ENCODE results near the gene RING1.
"Not testable (repeated sequence)": the region's sequence is repeated elsewhere in the genome, so short reads cannot be mapped to it uniquely, and the experiment has no call there.

Gene RING1

DNA sequence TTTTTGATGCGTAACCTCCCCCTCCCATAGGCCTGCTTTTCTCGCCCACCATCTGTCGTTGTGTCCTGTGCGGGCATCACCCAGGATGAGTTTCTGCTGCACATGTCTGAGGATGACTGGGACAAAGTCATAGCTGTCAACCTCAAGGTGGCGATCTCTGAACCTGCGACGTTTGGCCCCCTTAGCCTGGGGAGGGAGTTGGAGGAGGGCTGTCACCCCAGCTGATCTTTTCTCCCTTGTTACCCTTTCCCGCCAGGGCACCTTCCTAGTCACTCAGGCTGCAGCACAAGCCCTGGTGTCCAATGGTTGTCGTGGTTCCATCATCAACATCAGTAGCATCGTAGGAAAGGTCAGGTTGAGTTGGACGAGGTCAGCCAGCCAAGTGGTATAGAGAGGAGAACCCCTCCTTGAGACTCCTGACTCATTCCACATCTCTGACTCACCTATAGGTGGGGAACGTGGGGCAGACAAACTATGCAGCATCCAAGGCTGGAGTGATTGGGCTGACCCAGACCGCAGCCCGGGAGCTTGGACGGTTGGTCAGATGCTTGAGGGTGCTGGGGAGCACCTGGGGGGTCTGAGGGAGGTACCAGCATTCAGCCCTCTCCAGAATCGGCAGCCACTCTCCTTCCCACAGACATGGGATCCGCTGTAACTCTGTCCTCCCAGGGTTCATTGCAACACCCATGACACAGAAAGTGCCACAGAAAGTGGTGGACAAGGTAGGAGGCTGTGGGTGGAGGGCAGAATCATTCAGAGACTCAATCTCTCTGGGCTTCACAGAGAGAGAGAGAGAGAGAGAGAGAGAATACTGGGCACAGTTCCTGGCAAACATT is 2.9 kb upstream of the RING1 start:
- in situ Hi-C loops (cut with MboI; ENCODE audit: low sequenced_read_pairs): no loop called here

DNA sequence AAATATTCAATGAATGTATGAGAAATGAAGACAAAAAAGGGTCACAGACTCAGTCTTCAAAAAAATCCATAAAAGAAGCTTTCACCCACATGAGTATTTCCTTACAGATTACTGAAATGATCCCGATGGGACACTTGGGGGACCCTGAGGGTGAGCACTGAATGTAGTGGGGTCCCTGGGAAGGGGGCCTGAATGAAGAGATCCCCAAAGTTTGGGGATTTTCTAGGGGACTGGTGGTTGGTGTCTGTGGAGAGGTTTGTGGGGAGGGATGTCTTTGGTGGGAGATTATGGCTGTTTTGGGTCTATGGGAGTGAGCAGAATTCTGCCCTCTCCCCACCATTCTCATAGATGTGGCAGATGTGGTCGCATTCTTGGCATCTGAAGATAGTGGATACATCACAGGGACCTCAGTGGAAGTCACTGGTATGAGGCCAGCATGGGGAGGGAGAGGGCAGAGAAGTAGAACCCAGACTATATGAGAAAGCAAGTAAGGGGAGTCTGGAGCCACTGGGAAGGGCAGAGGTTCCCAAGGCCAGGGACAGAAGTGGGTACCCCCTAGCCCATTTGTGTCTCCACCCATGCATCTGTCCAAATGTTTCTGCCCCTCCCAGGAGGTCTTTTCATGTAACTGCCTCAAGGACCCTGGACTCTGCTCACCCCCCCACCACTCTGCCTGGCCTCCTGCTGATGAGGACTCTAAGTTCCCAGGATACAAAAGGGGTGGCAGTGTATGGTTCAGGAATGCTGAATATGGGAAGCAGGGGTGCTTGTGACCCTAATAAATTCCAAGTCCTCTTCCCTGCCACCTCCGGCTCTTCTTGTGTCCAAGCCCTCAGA is 2.1 kb upstream of the RING1 start:
- in situ Hi-C loops (cut with MboI; ENCODE audit: low sequenced_read_pairs): no loop called here

DNA sequence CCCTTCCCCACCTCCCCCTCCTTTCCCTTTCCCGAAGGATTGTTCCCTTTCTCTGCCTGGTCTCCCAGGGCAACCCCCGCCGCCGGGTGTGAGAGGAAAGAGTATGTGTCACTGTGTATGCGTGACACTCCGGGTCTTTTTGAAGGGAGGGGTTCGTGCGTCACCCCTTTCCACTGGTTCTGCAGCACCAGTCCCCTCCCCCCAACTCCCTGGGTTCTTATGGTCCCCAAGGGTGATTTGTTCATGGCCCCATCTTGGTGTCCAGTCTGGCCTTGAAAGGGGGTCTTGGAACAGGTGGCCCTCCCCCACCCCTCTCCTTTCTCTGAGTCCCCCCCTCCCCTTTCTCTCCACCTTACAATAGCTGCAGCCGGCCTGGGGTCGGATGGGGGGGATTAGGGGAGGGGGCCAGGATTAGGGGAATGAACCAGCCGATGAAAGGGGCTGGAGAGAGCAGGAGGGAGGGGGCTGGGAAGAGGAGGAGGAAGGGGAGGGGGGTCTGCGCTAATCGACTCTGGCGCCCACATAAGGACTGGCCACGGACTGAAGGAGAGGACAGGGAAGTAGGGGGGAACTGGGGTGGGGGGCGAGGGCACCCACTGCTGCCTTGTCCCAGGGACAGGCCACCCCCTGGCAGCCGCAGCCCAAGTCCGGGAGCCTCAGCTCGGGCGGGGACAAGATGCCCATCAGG is 1.3 kb upstream of the RING1 start:
- in situ Hi-C loops (cut with MboI; ENCODE audit: low sequenced_read_pairs): no loop called here

DNA sequence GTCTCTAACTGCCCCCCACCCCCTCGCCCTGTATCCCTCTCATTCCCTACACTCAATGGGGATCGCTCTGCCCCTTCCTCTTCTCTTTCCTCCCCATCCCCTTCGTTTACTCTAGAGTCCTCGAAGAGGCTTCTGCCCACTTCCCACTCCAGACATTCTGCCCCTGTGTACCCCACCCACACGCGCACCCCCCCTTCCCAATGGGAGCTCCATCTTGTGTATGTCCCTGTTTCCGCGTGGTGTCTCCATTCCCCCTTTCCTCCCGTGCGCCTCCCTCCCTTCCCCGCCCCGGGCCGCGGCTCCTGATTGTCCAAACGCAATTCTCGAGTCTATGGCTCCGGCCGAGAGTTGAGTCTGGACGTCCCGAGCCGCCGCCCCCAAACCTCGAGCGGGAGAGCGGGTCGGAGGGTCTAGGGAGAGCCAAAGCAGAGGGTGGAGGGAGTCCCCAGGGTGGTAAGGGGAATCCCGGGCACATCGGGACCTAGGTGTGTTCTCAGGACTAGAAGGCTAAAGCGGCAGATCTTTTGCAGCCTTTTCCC is 679 bp upstream of the RING1 start:
- in situ Hi-C loops (cut with MboI; ENCODE audit: low sequenced_read_pairs): no loop called here

DNA sequence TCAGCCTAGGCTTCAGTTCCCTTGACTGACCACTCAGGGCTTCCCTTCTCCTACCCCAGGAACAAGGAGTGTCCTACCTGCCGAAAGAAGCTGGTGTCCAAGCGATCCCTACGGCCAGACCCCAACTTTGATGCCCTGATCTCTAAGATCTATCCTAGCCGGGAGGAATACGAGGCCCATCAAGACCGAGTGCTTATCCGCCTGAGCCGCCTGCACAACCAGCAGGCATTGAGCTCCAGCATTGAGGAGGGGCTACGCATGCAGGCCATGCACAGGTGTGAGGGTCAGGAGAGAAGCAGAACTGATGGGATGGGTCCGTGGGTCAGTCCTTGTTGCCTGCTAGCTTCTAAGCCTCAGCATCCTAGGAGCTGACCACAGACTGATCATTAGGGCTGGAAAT is 1.6 kb downstream of the RING1 start:
- in situ Hi-C loops (cut with MboI; ENCODE audit: low sequenced_read_pairs): no loop called here

DNA sequence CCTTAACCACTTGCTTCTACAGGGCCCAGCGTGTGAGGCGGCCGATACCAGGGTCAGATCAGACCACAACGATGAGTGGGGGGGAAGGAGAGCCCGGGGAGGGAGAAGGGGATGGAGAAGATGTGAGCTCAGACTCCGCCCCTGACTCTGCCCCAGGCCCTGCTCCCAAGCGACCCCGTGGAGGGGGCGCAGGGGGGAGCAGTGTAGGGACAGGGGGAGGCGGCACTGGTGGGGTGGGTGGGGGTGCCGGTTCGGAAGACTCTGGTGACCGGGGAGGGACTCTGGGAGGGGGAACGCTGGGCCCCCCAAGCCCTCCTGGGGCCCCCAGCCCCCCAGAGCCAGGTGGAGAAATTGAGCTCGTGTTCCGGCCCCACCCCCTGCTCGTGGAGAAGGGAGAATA is 2.8 kb downstream of the RING1 start:
- in situ Hi-C loops (cut with MboI; ENCODE audit: low sequenced_read_pairs): no loop called here

DNA sequence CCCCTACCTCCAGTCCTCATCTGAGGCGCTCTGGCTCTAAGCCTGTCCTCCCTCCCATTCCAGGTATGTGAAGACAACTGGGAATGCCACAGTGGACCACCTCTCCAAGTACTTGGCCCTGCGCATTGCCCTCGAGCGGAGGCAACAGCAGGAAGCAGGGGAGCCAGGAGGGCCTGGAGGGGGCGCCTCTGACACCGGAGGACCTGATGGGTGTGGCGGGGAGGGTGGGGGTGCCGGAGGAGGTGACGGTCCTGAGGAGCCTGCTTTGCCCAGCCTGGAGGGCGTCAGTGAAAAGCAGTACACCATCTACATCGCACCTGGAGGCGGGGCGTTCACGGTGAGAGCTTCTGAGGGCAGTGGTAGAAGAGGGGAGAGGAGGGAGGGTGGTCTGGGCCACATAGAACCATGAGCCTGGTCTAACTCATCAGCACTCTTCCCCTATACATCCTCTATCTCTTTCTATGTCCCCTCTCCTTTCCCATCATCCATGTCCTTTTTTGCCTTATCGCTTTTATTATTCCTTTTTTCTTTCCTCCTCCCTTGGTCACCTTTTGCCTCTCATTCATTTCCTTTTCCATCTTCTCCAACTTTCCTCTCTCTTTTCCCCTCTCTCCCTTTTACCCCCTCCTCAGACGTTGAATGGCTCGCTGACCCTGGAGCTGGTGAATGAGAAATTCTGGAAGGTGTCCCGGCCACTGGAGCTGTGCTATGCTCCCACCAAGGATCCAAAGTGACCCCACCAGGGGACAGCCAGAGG is 3.5 kb downstream of the RING1 start:
- in situ Hi-C loops (cut with MboI; ENCODE audit: low sequenced_read_pairs): no loop called here

DNA sequence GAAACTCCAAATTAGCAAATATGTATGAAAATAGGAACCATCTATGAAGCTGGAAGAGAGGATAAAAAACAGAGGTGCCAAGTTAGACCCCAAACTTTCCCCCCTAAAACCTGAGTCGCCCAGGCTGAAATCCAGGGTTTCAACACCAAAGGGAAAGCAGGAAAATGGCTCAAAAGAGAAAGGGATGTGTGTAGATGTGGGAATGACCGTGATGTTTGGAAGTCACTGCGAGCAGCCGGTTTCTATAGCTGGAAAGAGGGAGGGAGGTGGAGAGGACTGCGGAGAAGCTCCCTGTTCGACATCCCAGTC is 4.5 kb downstream of the RING1 start:
- in situ Hi-C loops (cut with MboI; ENCODE audit: low sequenced_read_pairs): no loop called here

DNA sequence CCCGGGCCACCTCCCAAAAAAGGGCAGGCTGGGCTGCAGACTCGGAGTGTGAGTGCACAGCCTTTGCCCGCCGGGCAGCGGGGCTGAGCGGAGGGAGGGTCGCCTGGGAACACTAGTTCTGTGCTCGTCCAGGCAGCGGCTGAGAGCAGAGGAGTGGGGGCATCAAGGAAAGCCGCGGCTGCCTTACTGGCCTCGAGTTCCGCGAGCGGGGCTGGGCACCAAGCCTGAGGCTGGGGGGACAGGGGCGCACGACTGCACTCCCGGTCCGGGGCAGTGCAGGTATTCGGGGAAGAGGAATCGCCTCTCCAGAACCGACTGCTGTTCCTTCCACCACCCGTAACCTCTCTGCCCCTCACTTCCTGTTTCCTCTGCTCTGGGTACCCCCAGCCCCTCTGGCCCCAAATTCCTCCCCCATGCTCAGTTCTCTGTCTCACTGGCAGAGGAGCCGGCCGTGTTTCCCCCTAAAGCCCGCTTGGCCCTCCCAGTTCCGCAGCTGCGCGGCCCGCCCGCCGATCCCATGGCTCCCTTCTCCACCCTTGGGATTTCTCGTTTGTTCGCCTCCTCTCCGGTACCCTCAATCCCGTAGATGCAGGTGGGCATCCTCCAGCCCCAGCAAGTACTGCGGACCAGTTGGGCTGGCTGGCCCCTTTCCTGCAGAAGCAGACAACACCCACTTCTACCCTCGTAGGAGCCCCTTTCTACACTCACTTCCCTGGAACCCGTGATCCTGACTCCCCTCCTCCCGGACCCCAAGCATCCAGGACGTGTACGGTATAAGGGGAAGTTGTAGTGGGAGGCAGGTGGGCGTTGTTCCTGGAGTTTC is 5.1 kb downstream of the RING1 start:
- in situ Hi-C loops (cut with MboI; ENCODE audit: low sequenced_read_pairs): no loop called here

DNA sequence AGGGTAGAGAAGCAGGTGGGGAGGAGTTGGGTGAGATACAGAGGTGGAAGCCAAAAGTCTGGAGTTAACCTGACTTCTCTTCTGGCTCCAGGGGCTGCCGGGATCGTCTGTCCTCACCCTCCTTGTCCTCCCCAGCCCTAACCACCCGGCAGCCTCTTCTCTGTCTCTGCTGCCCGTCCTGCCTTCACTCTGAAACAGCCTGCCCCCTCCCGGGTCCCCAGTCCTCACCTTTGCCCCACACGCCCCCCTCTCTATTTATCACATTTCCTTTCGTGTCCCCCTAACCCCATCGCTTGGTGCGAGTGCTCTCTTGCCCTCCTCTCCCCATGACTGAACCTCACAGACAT is 5.7 kb downstream of the RING1 start:
- in situ Hi-C loops (cut with MboI; ENCODE audit: low sequenced_read_pairs): no loop called here

DNA sequence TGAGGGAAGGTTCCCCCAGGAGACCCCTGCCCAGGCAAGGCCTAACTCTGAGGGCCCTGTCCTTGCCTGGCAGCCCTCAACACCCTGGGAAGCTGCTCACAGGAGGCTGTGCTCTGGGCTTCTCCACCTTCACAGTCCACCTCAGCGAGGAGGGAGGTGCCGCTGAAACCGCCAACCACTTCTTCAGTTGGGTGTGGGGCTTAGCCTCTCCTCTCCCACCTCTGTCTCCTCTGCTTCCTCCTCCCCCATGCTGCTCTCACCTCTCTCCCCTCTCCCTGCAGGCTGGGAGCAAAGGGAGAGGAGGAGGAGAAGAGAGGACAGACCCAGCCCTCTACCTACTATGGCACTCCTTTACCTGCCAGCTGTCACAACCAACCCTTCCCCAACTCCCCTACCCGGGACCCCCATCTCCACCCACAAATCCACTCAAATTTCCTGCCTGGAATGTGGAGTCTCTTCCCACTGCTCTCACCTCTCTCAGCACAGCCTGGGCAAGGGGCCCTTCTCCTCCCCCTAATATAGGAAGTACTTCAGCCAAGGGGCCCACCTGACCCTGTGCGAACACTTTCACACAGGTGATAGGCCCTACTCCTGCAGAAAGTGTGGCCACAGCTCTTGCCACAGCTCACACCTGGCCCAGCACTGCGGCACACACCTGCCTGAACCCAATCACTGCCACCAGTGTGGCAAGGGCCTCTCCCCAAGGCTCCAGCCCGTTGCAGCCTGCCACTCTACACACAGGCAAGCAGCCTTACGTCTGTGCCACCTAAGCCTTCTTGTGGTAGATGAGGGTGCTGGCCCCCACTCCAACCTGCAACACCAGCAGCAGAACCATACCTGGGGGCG is 7.2 kb downstream of the RING1 start:
- in situ Hi-C loops (cut with MboI; ENCODE audit: low sequenced_read_pairs): no loop called here

DNA sequence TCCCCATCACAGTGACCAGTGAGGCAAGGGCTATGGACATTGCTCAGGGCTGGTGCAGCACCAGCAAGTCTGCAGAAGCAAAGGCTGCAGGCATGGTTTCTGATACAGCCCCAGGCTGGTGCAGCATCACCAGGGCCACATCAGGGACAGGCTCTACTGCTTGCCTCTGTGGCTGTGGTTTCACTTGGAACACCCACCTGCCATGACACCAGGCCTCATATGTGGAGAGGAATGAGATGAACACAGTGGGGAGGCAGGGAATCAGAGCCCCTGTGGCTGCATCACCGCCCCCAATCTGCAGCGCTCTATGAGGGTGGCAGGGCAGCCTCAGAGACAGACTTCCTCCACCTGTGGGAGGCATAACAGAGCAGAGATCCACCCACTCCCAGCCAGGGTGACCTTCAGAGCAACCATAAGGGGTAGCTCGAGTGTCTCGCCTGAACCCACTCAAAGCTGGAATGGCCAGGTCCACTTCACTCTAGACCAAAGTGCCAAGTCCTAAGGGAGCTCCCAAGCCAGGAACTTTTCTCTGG is 7.9 kb downstream of the RING1 start:
- in situ Hi-C loops (cut with MboI; ENCODE audit: low sequenced_read_pairs): no loop called here

DNA sequence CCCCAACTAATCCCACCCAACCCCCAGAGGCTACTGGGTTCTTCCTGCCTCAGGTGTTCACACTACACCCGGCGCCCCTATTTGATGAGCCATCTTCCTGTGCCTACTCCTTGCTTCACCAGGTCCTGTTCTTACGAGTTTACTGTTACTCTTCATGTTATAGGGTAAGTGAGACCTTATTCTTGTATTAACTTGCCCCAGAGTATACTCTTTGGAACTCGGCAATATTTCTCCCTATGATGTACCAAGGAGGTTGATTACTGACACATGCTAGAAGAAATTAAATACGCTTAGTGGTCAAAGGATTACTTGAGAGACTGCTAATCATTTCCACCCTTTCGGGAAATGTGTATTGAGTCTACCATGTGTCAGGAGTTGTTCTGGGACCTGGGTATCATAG is 8.9 kb downstream of the RING1 start:
- in situ Hi-C loops (cut with MboI; ENCODE audit: low sequenced_read_pairs): no loop called here

DNA sequence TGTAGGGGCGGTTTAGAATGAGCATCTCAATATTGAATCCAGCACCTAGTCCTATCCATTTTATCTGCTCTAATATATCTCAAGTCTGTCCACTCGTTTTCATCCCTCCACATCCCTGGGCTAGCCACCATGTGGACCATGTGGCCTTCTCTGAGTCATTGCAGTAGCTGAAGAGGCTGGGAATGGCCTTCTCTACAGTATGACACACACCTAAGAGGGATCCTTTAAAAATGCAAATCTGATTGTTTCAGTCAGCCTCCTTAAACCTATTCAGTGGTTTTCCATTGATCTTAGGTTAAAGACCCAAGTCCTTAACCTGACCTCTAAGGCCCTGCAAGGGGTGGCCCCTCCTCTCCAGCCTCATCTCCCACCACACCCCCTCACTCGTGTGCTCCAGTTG is 9.4 kb downstream of the RING1 start:
- in situ Hi-C loops (cut with MboI; ENCODE audit: low sequenced_read_pairs): no loop called here

DNA sequence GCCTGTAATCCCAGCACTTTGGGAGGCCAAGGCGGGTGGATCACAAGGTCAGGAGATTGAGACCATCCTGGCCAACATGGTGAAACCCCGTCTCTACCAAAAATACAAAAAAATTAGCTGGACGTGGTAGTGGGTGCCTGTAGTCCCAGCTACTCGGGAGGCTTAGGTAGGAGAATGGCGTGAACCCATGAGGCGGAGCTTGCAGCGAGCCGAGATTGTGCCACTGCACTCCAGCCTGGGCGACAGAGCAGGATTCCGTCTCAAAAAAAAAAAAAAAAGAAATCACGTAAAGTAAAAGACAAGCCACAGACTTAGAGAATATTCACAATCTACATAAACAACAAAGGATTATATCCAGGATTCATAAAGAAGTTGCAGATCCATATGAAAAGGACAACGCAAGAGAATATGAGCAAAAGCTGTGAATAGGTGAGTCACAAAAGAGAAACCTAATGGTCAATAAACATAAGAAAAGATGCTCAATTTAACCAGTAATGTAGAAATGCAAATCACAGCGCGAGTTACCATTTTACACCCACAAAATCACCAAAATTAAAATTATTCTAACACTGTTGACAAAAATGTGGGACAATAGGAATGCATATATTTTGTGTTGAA is 18.3 kb downstream of the RING1 start:
- in situ Hi-C loops (cut with MboI; ENCODE audit: low sequenced_read_pairs): not testable (repeated sequence)

DNA sequence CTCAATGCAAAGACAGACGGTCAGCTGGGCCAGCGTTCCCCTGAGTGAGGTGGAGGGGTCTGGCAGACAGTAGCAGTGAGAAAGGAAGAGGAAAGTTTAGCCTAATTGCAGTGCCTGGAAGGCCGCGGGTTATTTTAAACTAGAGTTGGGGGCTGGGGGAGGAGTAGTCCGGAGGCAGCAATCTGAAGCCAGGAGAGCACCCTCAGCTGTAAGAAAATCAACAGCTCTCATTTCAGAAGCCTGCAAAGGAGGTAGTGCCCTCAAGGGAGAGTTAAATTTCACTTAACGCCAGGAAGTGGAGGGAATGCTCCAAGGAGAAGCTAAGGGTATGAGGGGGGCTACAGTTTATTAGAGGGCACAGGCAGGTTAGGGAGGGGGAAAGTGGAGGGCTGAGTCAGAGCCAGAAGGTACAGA is 26.9 kb downstream of the RING1 start:
- in situ Hi-C loops (cut with MboI; ENCODE audit: low sequenced_read_pairs): no loop called here

DNA sequence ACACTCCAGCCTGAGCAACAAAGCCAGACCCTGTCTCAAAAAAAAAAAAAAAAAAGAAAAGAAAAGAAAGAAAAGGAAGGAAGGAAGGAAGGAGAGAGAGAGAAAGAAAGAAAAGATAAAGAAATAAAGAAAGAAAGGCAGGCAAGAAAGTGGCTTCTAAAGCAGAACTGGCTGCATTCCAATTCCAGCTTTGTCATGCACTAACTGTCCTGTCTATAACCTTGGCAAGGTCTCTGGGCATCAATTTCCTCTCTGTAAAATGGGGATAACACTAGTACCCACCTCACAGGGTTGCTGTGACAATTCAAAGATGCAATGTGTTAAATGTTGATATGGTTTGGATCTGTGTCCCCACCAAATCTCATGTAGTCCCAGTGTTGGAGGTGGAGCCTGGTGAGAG is 28.0 kb downstream of the RING1 start:
- in situ Hi-C loops (cut with MboI; ENCODE audit: low sequenced_read_pairs): no loop called here

DNA sequence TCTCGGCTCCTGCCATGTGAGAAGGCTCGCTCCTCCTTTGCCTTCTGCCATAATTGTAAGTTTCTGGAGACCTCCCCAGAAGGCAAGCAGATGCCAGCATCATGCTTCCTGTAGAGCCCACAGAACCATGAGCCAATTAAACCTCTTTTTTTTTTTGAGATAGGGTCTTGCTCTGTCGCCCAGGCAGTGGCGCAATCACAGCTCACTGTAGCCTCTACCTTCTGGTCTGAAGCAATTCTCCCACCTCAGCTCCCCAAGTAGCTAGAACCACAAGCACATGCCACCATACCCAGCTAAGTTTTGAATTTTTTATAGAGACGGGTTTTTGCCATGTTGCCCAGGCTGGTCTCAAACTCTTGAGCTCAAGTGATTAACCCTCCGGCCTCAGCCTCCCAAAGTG is 28.6 kb downstream of the RING1 start:
- in situ Hi-C loops (cut with MboI; ENCODE audit: low sequenced_read_pairs): no loop called here

DNA sequence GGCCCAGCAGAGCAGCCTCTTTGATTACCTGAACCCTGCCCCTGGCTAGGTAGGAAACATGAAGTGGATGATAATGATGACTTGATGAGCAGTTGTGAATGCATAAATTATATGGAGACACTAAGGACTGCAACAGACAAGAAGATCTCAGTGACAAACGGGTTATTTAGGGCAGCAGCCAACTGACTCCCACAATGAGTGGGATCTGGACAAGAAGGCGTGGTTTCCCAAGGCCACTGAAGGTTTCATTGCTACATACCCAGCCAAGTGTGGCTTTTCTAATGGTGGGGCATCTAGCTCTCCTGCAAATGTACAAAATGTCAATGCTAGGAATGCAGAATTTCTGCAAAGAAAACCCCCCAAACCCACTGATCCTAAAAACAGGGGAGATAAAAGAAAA is 29.4 kb downstream of the RING1 start:
- in situ Hi-C loops (cut with MboI; ENCODE audit: low sequenced_read_pairs): no loop called here

Data from hTERT RPE-1 (cell line).